Transverse colon (tissue), 4 donors: ENCODE measurements around the gene GFPT1.

Experiments used
- CTCF ChIP-seq, 5 experiments: fragments of 200-600 bp in 3 of 5; fragments of 450-650 bp in 2 of 5; sonication (generic) in 3 of 5; IDR thresholded peaks; 1 replicate in 2 of 5; 2 replicates in 3 of 5; pipeline ENCODE4 v1.5.1; 2016 to 2017; ENCODE audit warnings: antibody characterized with exemption in 5 of 5, inconsistent platforms in 3 of 5, mild to moderate bottlenecking in 2 of 5, moderate library complexity in 1 of 5
- EP300 ChIP-seq: sonication (generic); formaldehyde crosslinking; IDR thresholded peaks from one replicate; pipeline ENCODE4 v1.6.1; 2017; ENCODE audit warnings: antibody characterized with exemption, low read depth
- POLR2A ChIP-seq: fragments of 450-650 bp; IDR thresholded peaks from one replicate; pipeline ENCODE4 v1.6.1; 2016; ENCODE audit warnings: antibody characterized with exemption, mild to moderate bottlenecking, moderate library complexity
- POLR2AphosphoS5 ChIP-seq, 3 donors: sonication (generic); formaldehyde crosslinking; IDR thresholded peaks; one replicate each; pipeline ENCODE4 v1.6.1; 2016; ENCODE audit warnings: antibody characterized with exemption in 3 of 3

GRCh38 chr2:69298862-69299261 is 88.2 kb downstream of the GFPT1 start:
- no peak for TF ChIP-seq CTCF (IDR thresholded peaks at IDR 0.05)
- no peak for TF ChIP-seq POLR2A
- no peak for TF ChIP-seq POLR2AphosphoS5 (IDR thresholded peaks at IDR 0.05)
- TF ChIP-seq EP300: no peak
